WTC11 (cell line): Measurements from ENCODE around the gene NBEA. TPM values are rescaled to one million over a fixed set of nuclear protein-coding genes. Genes with fewer than 3 reads are reported as not detected.

Experiments used
- ATAC-seq: fragments of 200-7000 bp; cut with Tn5 transposase; 2 replicates; pipeline ENCODE4 v1.10.0; 2021; ENCODE audit warnings: mild to moderate bottlenecking, moderate library complexity
- CTCF ChIA-PET: fragments of 300-600 bp; sonication (Branson Sonifier 250); formaldehyde crosslinking; loops from one replicate; lab custom pipeline; 2021; ENCODE audit warnings: antibody characterized with exemption; lab: Charles Lee
- POLR2A ChIA-PET: fragments of 350-600 bp; sonication (Branson Sonifier 250); formaldehyde crosslinking; loops from one replicate; lab custom pipeline; 2021; ENCODE audit warnings: antibody characterized with exemption; lab: Charles Lee
- DNase-seq: peaks from one replicate; pipeline ENCODE4 v3.0.0; 2021; ENCODE audit warnings: low spot score
- H3K27ac Mint-ChIP-seq: 2 replicates; pipeline ENCODE4 v1.8.0; 2021; ENCODE audit warnings: mixed read lengths
- H3K27me3 Mint-ChIP-seq: 2 replicates; pipeline ENCODE4 v1.8.0; 2021; ENCODE audit warnings: low read depth, mild to moderate bottlenecking, moderate library complexity, mixed read lengths
- H3K36me3 Mint-ChIP-seq: 2 replicates; pipeline ENCODE4 v1.8.0; 2021; ENCODE audit warnings: mixed read lengths
- H3K4me1 Mint-ChIP-seq: 2 replicates; pipeline ENCODE4 v1.8.0; 2022; ENCODE audit warnings: mixed read lengths
- H3K4me3 Mint-ChIP-seq: 2 replicates; pipeline ENCODE4 v1.8.0; 2021; ENCODE audit warnings: mild to moderate bottlenecking, moderate library complexity, mixed read lengths
- H3K9me3 Mint-ChIP-seq: 2 replicates; pipeline ENCODE4 v1.8.0; 2021; ENCODE audit warnings: mixed read lengths
- AFF4 ChIP-seq: sonication (generic); formaldehyde crosslinking; IDR thresholded peaks from 2 replicates; pipeline ENCODE4 v1.8.1; 2023; ENCODE audit warnings: mild to moderate bottlenecking, missing genetic modification reagents, borderline replicate concordance
- CBFB ChIP-seq: sonication (generic); formaldehyde crosslinking; IDR thresholded peaks from 2 replicates; pipeline ENCODE4 v1.8.1; 2022; ENCODE audit warnings: mild to moderate bottlenecking, low read depth, missing genetic modification reagents
- CREM ChIP-seq: sonication (generic); formaldehyde crosslinking; IDR thresholded peaks from 2 replicates; pipeline ENCODE4 v1.8.1; 2022; ENCODE audit warnings: mild to moderate bottlenecking, missing genetic modification reagents, moderate library complexity
- EMX1 ChIP-seq: fragments of 250-450 bp; sonication (Bioruptor Pico); IDR thresholded peaks from 2 replicates; pipeline ENCODE4 v1.8.0; 2021; ENCODE audit warnings: mild to moderate bottlenecking
- ETV6 ChIP-seq: sonication (generic); formaldehyde crosslinking; IDR thresholded peaks from 2 replicates; pipeline ENCODE4 v1.8.1; 2022; ENCODE audit warnings: mild to moderate bottlenecking, missing genetic modification reagents
- GTF2I ChIP-seq: fragments of 250-450 bp; sonication (Bioruptor Pico); conservative IDR thresholded peaks from 2 replicates; pipeline ENCODE4 v1.4.0; 2021; ENCODE audit warnings: mild to moderate bottlenecking
- MAX ChIP-seq: sonication (generic); formaldehyde crosslinking; IDR thresholded peaks from 2 replicates; pipeline ENCODE4 v1.8.0; 2022; ENCODE audit warnings: mild to moderate bottlenecking, missing genetic modification reagents
- NR3C1 ChIP-seq: sonication (generic); formaldehyde crosslinking; conservative IDR thresholded peaks from 2 replicates; pipeline ENCODE4 v1.8.1; 2023; ENCODE audit warnings: low read depth, mild to moderate bottlenecking, missing genetic modification reagents
- RELA ChIP-seq: sonication (generic); formaldehyde crosslinking; IDR thresholded peaks from 2 replicates; pipeline ENCODE4 v1.8.1; 2022; ENCODE audit warnings: missing genetic modification reagents, mild to moderate bottlenecking, borderline replicate concordance
- SMAD3 ChIP-seq: sonication (generic); formaldehyde crosslinking; IDR thresholded peaks from 2 replicates; pipeline ENCODE4 v1.8.0; 2022; ENCODE audit warnings: missing genetic modification reagents, mild to moderate bottlenecking, borderline replicate concordance
- ZNF219 ChIP-seq: sonication (generic); formaldehyde crosslinking; IDR thresholded peaks from 2 replicates; pipeline ENCODE4 v1.8.0; 2023; ENCODE audit warnings: missing genetic modification reagents, mild to moderate bottlenecking, borderline replicate concordance
- ZNF396 ChIP-seq: fragments of 250-450 bp; sonication (Bioruptor Pico); IDR thresholded peaks from 2 replicates; pipeline ENCODE4 v1.8.0; 2021; ENCODE audit warnings: mild to moderate bottlenecking, moderate library complexity, borderline replicate concordance
- ZNF416 ChIP-seq: fragments of 250-450 bp; sonication (Bioruptor Pico); IDR thresholded peaks from 2 replicates; pipeline ENCODE4 v1.9.0; 2021; ENCODE audit warnings: mild to moderate bottlenecking, inconsistent platforms
- total RNA-seq: library from RNA; stranded (reverse); gene quantifications from 3 replicates; pipeline ENCODE4 v1.2.3, GENCODE V29; 2021
- TF ChIP-seq, protein P1 (sequence below): fragments of 250-450 bp; sonication (Bioruptor Pico); IDR thresholded peaks from 2 replicates; pipeline ENCODE4 v1.9.0; 2021; ENCODE audit warnings: mild to moderate bottlenecking
- TF ChIP-seq, protein P2 (sequence below): sonication (generic); formaldehyde crosslinking; IDR thresholded peaks from 2 replicates; pipeline ENCODE4 v1.8.1; 2022; ENCODE audit warnings: missing genetic modification reagents, borderline replicate concordance
- TF ChIP-seq, protein P3 (sequence below): sonication (generic); formaldehyde crosslinking; IDR thresholded peaks from 2 replicates; pipeline ENCODE4 v1.8.1; 2022; ENCODE audit warnings: low read depth, mild to moderate bottlenecking, moderate library complexity, missing genetic modification reagents, borderline replicate concordance
- TF ChIP-seq, protein P4 (sequence below): sonication (generic); formaldehyde crosslinking; IDR thresholded peaks from 2 replicates; pipeline ENCODE4 v1.8.0; 2023; ENCODE audit warnings: mild to moderate bottlenecking, missing genetic modification reagents
- TF ChIP-seq, protein P5 (sequence below): sonication (generic); formaldehyde crosslinking; IDR thresholded peaks from 2 replicates; pipeline ENCODE4 v1.8.1; 2023; ENCODE audit warnings: mild to moderate bottlenecking, missing genetic modification reagents, moderate library complexity
- TF ChIP-seq, protein P6 (sequence below): sonication (generic); formaldehyde crosslinking; IDR thresholded peaks from 2 replicates; pipeline ENCODE4 v1.8.1; 2022; ENCODE audit warnings: mild to moderate bottlenecking, moderate library complexity, missing genetic modification reagents

Gene NBEA
- total RNA-seq, 1 experiment from 2014 or later, result 20.9 TPM

DNA sequence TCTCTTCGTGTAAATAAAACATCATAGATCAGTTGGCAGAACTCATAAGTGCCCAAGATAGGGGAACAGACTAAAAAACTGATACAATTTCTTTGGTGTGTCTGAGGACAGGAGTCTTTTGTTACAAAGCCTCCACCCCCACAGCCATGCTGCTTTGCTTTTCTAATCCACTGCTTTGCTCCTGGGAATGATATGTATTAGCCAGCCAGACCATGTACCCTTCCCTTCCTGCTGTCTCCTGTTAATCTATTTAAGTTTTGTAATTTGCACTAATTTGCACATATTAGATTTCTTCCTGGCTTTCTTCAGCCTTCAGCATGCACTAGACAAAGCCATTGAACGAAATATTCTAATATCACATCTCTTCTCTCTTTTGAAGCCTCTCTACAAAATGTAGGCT, 403.9 kb downstream of the NBEA start (continued):
- TF ChIP-seq AFF4 (CRISPR knock-in tag) (no peak), ZNF396 (CRISPR knock-in tag) (no peak), MAX (CRISPR knock-in tag) (no peak), CREM (CRISPR knock-in tag) (no peak)

DNA sequence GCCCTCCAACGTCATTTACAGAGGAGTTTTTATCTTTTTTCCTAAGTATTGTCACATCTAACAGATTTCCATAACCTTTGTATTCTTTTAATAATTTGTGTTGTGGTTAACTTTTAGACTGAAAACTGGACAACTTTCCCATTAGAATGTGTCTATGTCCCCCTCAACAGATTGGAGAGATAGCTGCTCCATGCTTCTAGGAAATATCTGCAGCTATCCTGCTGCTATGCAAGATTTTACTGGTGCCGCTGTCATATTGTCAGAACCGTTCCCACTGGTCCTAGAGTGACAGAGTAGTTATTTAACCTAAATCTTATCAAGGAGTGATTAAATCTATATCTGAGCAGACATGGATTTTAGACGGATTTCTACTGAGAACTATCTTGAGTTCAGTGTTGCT, 404.4 kb downstream of the NBEA start:
- ChIA-PET CTCF (no interaction called here), POLR2A (no interaction called here)
- no peaks in the 10 kb centered on the region for H3K27me3 Mint-ChIP-seq
- peaks cover 6% of the 10 kb centered on the region for H3K4me1 Mint-ChIP-seq
- ATAC-seq (no peak), DNase-seq (no peak)
- no peaks in the 10 kb centered on the region for H3K9me3 Mint-ChIP-seq
- no peaks in the 10 kb centered on the region for H3K36me3 Mint-ChIP-seq
- TF ChIP-seq GTF2I (CRISPR knock-in tag) (no peak), NR3C1 (no peak), SMAD3 (CRISPR knock-in tag) (no peak), EMX1 (no peak)
- TF ChIP-seq, protein P1, sequence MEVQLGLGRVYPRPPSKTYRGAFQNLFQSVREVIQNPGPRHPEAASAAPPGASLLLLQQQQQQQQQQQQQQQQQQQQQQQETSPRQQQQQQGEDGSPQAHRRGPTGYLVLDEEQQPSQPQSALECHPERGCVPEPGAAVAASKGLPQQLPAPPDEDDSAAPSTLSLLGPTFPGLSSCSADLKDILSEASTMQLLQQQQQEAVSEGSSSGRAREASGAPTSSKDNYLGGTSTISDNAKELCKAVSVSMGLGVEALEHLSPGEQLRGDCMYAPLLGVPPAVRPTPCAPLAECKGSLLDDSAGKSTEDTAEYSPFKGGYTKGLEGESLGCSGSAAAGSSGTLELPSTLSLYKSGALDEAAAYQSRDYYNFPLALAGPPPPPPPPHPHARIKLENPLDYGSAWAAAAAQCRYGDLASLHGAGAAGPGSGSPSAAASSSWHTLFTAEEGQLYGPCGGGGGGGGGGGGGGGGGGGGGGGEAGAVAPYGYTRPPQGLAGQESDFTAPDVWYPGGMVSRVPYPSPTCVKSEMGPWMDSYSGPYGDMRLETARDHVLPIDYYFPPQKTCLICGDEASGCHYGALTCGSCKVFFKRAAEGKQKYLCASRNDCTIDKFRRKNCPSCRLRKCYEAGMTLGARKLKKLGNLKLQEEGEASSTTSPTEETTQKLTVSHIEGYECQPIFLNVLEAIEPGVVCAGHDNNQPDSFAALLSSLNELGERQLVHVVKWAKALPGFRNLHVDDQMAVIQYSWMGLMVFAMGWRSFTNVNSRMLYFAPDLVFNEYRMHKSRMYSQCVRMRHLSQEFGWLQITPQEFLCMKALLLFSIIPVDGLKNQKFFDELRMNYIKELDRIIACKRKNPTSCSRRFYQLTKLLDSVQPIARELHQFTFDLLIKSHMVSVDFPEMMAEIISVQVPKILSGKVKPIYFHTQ, result no peak
- TF ChIP-seq, protein P2, sequence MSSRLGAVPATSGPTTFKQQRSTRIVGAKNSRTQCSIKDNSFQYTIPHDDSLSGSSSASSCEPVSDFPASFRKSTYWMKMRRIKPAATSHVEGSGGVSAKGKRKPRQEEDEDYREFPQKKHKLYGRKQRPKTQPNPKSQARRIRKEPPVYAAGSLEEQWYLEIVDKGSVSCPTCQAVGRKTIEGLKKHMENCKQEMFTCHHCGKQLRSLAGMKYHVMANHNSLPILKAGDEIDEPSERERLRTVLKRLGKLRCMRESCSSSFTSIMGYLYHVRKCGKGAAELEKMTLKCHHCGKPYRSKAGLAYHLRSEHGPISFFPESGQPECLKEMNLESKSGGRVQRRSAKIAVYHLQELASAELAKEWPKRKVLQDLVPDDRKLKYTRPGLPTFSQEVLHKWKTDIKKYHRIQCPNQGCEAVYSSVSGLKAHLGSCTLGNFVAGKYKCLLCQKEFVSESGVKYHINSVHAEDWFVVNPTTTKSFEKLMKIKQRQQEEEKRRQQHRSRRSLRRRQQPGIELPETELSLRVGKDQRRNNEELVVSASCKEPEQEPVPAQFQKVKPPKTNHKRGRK (CRISPR knock-in tag), result no peak
- TF ChIP-seq, protein P3, sequence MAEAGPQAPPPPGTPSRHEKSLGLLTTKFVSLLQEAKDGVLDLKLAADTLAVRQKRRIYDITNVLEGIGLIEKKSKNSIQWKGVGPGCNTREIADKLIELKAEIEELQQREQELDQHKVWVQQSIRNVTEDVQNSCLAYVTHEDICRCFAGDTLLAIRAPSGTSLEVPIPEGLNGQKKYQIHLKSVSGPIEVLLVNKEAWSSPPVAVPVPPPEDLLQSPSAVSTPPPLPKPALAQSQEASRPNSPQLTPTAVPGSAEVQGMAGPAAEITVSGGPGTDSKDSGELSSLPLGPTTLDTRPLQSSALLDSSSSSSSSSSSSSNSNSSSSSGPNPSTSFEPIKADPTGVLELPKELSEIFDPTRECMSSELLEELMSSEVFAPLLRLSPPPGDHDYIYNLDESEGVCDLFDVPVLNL (CRISPR knock-in tag), result no peak
- H3K27ac Mint-ChIP-seq, result no peak overlapping the region
- H3K4me3 Mint-ChIP-seq, result no peak overlapping the region

- Mint-ChIP-seq H3K4me1 (peaks cover 6% of the 10 kb centered on the region), H3K4me3 (no peak overlapping the region), H3K27ac (peak overlapping the region; percentile 71), H3K9me3 (no peaks in the 10 kb centered on the region), H3K27me3 (no peaks in the 10 kb centered on the region), H3K36me3 (no peaks in the 10 kb centered on the region)
- DNase-seq (no peak), ATAC-seq (no peak; the same call in 1 of the 2 replicates)
- POLR2A ChIA-PET, result no interaction called here
- CTCF ChIA-PET, result interaction anchor here (1.7 kb wide), 1 partner anchor 373 kb away, joined by 3 read pairs; no protein-coding TSS in a partner anchor
- TF ChIP-seq, protein P4, sequence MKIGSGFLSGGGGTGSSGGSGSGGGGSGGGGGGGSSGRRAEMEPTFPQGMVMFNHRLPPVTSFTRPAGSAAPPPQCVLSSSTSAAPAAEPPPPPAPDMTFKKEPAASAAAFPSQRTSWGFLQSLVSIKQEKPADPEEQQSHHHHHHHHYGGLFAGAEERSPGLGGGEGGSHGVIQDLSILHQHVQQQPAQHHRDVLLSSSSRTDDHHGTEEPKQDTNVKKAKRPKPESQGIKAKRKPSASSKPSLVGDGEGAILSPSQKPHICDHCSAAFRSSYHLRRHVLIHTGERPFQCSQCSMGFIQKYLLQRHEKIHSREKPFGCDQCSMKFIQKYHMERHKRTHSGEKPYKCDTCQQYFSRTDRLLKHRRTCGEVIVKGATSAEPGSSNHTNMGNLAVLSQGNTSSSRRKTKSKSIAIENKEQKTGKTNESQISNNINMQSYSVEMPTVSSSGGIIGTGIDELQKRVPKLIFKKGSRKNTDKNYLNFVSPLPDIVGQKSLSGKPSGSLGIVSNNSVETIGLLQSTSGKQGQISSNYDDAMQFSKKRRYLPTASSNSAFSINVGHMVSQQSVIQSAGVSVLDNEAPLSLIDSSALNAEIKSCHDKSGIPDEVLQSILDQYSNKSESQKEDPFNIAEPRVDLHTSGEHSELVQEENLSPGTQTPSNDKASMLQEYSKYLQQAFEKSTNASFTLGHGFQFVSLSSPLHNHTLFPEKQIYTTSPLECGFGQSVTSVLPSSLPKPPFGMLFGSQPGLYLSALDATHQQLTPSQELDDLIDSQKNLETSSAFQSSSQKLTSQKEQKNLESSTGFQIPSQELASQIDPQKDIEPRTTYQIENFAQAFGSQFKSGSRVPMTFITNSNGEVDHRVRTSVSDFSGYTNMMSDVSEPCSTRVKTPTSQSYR (CRISPR knock-in tag), result no peak
- TF ChIP-seq, protein P5, sequence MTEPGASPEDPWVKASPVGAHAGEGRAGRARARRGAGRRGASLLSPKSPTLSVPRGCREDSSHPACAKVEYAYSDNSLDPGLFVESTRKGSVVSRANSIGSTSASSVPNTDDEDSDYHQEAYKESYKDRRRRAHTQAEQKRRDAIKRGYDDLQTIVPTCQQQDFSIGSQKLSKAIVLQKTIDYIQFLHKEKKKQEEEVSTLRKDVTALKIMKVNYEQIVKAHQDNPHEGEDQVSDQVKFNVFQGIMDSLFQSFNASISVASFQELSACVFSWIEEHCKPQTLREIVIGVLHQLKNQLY (CRISPR knock-in tag), result no peak
- TF ChIP-seq ZNF416 (CRISPR knock-in tag) (no peak), EMX1 (no peak), CBFB (CRISPR knock-in tag) (no peak), RELA (CRISPR knock-in tag) (no peak), ZNF219 (CRISPR knock-in tag) (no peak), ETV6 (CRISPR knock-in tag) (no peak)
- TF ChIP-seq, protein P6, sequence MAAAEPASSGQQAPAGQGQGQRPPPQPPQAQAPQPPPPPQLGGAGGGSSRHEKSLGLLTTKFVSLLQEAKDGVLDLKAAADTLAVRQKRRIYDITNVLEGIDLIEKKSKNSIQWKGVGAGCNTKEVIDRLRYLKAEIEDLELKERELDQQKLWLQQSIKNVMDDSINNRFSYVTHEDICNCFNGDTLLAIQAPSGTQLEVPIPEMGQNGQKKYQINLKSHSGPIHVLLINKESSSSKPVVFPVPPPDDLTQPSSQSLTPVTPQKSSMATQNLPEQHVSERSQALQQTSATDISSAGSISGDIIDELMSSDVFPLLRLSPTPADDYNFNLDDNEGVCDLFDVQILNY (CRISPR knock-in tag), result no peak
Measured at GRCh38 chr13:35347679-35348205, 405.7 kb downstream of the NBEA start.
